K562 (cell line): Measurements from ENCODE around the gene TSPAN13. TPM values are rescaled to one million over a fixed set of nuclear protein-coding genes. Genes with fewer than 3 reads are reported as not detected.
A peak's percentile ranks its signal among the peaks of the same experiment; 100 is the strongest.

Experiments
- ARID1B ChIP-seq: fragments of 450-650 bp; IDR thresholded peaks from 2 replicates; pipeline ENCODE4 v1.6.1; 2016; ENCODE audit warnings: antibody characterized with exemption, mild to moderate bottlenecking, inconsistent platforms
- EP400 ChIP-seq: fragments of 450-650 bp; IDR thresholded peaks from 2 replicates; pipeline ENCODE4 v1.6.1; 2017; ENCODE audit warnings: antibody characterized with exemption, mild to moderate bottlenecking, moderate library complexity
- ETS2 ChIP-seq: IDR thresholded peaks from 2 replicates; pipeline ENCODE4 v1.6.1; 2016; ENCODE audit warnings: borderline replicate concordance, missing genetic modification characterization, mild to moderate bottlenecking, moderate library complexity, missing compliant biosample characterization; ENCODE audit not compliant: poor library complexity, severe bottlenecking
- FIP1L1 ChIP-seq: fragments of 200-400 bp; formaldehyde crosslinking; IDR thresholded peaks from 2 replicates; pipeline ENCODE4 v1.6.1; 2018; ENCODE audit warnings: mild to moderate bottlenecking, low read depth, low read length; ENCODE audit not compliant: poor library complexity, severe bottlenecking
- FOXK2 ChIP-seq, 2 experiments: fragments of 450-650 bp; IDR thresholded peaks in 1 of 2; conservative IDR thresholded peaks in 1 of 2; 2 replicates each; pipeline ENCODE4 v1.6.1; 2016; ENCODE audit warnings: low read depth in 2 of 2, mild to moderate bottlenecking in 1 of 2
- HDAC1 ChIP-seq, 2 experiments: fragments of 450-650 bp; IDR thresholded peaks; 2 replicates each; pipeline ENCODE4 v1.6.1; 2016 to 2017; ENCODE audit warnings: inconsistent platforms in 1 of 2, mild to moderate bottlenecking in 1 of 2, moderate library complexity in 1 of 2
- HNRNPK ChIP-seq: fragments of 200-400 bp; formaldehyde crosslinking; IDR thresholded peaks from one replicate; pipeline ENCODE4 v1.6.1; 2018; ENCODE audit warnings: mild to moderate bottlenecking, low read depth, low read length; ENCODE audit not compliant: poor library complexity, severe bottlenecking
- ILF3 ChIP-seq: fragments of 450-650 bp; IDR thresholded peaks from 2 replicates; pipeline ENCODE4 v1.6.1; 2018; ENCODE audit warnings: antibody characterized with exemption, mild to moderate bottlenecking, moderate library complexity, borderline replicate concordance
- KHSRP ChIP-seq: fragments of 450-650 bp; IDR thresholded peaks from 2 replicates; pipeline ENCODE4 v1.6.1; 2017
- MAFF ChIP-seq: IDR thresholded peaks from 2 replicates; pipeline ENCODE4 v1.6.1; 2012; ENCODE audit warnings: low read length, improper control_type of control experiment
- MYNN ChIP-seq, 2 experiments: sonication (generic); formaldehyde crosslinking in 1 of 2; IDR thresholded peaks; 2 replicates each; pipeline versions ENCODE4 v1.5.0 to v1.6.1; 2016 to 2020; ENCODE audit warnings: antibody characterized with exemption in 1 of 2, missing genetic modification reagents in 1 of 2
- NFE2 ChIP-seq: IDR thresholded peaks from 2 replicates; pipeline ENCODE4 v1.6.1; 2014; ENCODE audit warnings: antibody characterized with exemption, low read depth
- NFYB ChIP-seq: IDR thresholded peaks from 2 replicates; pipeline ENCODE4 v1.6.1; 2011; ENCODE audit warnings: mild to moderate bottlenecking, moderate library complexity; ENCODE audit not compliant: insufficient read length; ENCODE audit errors: extremely low read depth
- NR0B1 ChIP-seq: fragments of 450-650 bp; IDR thresholded peaks from one replicate; pipeline ENCODE4 v1.6.1; 2018; ENCODE audit warnings: mild to moderate bottlenecking, moderate library complexity; ENCODE audit not compliant: partially characterized antibody
- POLR2AphosphoS2 ChIP-seq: IDR thresholded peaks from 2 replicates; pipeline ENCODE4 v1.6.1; 2012; ENCODE audit warnings: low read length, improper control_type of control experiment
- PRPF4 ChIP-seq: fragments of 200-400 bp; formaldehyde crosslinking; IDR thresholded peaks from one replicate; pipeline ENCODE4 v1.6.1; 2017; ENCODE audit warnings: low read length, low read depth, mild to moderate bottlenecking; ENCODE audit not compliant: insufficient read depth, poor library complexity, severe bottlenecking
- SAP30 ChIP-seq: fragments of 200-600 bp; sonication (generic); IDR thresholded peaks from 2 replicates; pipeline ENCODE4 v1.6.1; 2012; ENCODE audit warnings: borderline replicate concordance, low read depth, mild to moderate bottlenecking, moderate library complexity, low read length, control low read depth, inconsistent platforms; ENCODE audit not compliant: insufficient read depth, poor library complexity, severe bottlenecking
- SETDB1 ChIP-seq: IDR thresholded peaks from one replicate; pipeline ENCODE4 v1.6.1; 2012; ENCODE audit warnings: low read length, control low read depth, inconsistent platforms
- SRSF7 ChIP-seq: fragments of 200-400 bp; formaldehyde crosslinking; optimal IDR thresholded peaks from 2 replicates; pipeline ENCODE3; 2017; ENCODE audit warnings: mild to moderate bottlenecking, low read depth, low read length
- TEAD1 ChIP-seq, 2 experiments: fragments of 450-650 bp in 1 of 2; sonication (generic) in 1 of 2; formaldehyde crosslinking; IDR thresholded peaks; 2 replicates each; pipeline versions ENCODE4 v1.4.0 to v1.8.0; 2020 to 2022; ENCODE audit warnings: mild to moderate bottlenecking in 2 of 2, missing genetic modification reagents in 1 of 2
- TEAD2 ChIP-seq: fragments of 450-650 bp; IDR thresholded peaks from 2 replicates; pipeline ENCODE4 v1.6.1; 2016; ENCODE audit warnings: missing genetic modification characterization, control low read depth, missing compliant biosample characterization
- ZNF121 ChIP-seq: sonication (generic); formaldehyde crosslinking; conservative IDR thresholded peaks from 2 replicates; pipeline ENCODE4 v1.8.0; 2022; ENCODE audit warnings: missing genetic modification reagents
- ZNF134 ChIP-seq: fragments of 250-450 bp; sonication (Bioruptor Pico); conservative IDR thresholded peaks from 2 replicates; pipeline ENCODE4 v1.4.0; 2020
- ZNF766 ChIP-seq: fragments of 200-800 bp; sonication (Bioruptor generic); conservative IDR thresholded peaks from 2 replicates; pipeline ENCODE4 v1.6.1; 2016; ENCODE audit warnings: missing genetic modification characterization, missing compliant biosample characterization
- polyA plus RNA-seq, 8 experiments: library from polyadenylated mRNA; depleted of rRNA in 4 of 8; stranded (reverse) in 5 of 8; unstranded in 3 of 8; fragments of >200 nt; fragmentation: Nextera tagmentation in 2 of 8; fragmentation: Illumina TruSeq in 1 of 8; extraction: Ambion mirVana in 2 of 8; extraction: Trizol in 1 of 8; gene quantifications; 2 replicates each; pipeline versions ENCODE4 v1.2.1 to v1.2.3, GENCODE V29; 2011 to 2014; ENCODE audit warnings: inconsistent platforms in 1 of 8, missing spikeins in 1 of 8
- total RNA-seq, 7 experiments: library from RNA; depleted of rRNA in 6 of 7; stranded (reverse); fragments of >200 nt in 6 of 7; fragmentation: Illumina TruSeq in 2 of 7; extraction: Trizol in 2 of 7; gene quantifications; 2 replicates each; pipeline versions ENCODE4 v1.2.1 to v1.2.3, GENCODE V29; 2011 to 2021; ENCODE audit warnings: low replicate concordance in 1 of 7
- TF ChIP-seq, protein P1 (sequence below): sonication (generic); formaldehyde crosslinking; IDR thresholded peaks from 2 replicates; pipeline ENCODE4 v1.9.0; 2022; ENCODE audit warnings: mild to moderate bottlenecking, missing genetic modification reagents
- TF ChIP-seq, protein P2 (sequence below): fragments of 200-800 bp; sonication (Bioruptor generic); IDR thresholded peaks from 2 replicates; pipeline ENCODE4 v1.6.1; 2017; ENCODE audit warnings: missing genetic modification characterization, missing compliant biosample characterization

Gene TSPAN13
- total and polyA plus RNA-seq, 9 of the 15 experiments (the other 6 are each of a cell fraction or from before 2014, with no cell fraction given) = 7.8 to 46.3 (median 20.0) TPM

DNA sequence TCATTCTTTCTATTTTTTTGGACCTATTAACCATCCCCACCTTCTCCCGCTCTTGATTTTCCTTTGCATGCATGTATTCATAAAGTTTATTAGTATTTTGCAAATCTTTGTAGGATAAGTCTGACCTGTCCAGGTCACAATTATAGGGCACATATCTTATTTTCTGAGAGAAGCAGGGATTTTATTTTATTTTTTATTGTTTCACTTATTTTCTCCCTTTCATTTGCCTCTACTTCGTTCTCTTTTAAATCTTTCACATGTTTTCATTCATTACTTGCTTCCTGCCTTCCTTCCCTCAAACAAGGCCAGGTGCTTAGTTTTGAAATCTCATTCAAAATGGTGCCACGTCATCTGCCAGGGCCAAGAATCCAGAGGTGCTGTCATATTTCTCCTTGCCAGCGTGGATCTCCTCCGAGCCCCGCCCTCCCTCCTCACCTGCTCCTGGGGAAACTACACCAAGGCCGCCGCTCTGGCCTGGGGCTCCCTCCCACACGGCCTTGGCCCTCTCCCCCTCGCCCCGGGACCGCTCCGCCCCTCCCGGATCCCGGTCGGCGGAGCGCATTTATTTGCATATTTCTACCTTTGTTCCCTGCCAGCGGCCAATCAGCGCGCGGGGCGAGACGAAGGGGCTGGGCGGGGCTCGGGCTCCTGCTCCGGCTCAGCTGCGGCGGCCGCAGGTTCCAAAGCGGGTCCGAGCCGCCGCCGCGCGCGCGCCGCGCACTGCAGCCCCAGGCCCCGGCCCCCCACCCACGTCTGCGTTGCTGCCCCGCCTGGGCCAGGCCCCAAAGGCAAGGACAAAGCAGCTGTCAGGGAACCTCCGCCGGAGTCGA is at the start of gene TSPAN13 (continued):
- TF ChIP-seq ZNF121 = no peak
- TF ChIP-seq MYNN (IDR thresholded peaks at IDR 0.05) = no peak
- TF ChIP-seq MYNN (CRISPR knock-in tag; IDR thresholded peaks at IDR 0.05) = no peak
- peak; percentile 86 for TF ChIP-seq NFYB
- TF ChIP-seq TEAD2 (tag) = no peak
- TF ChIP-seq HNRNPK = no peak
- no peak for TF ChIP-seq SRSF7
- TF ChIP-seq EP400 = peak; percentile 79
- no peak for TF ChIP-seq ZNF134 (CRISPR knock-in tag)
- no peak for TF ChIP-seq SAP30
- TF ChIP-seq NFE2 = peak; percentile 44
- TF ChIP-seq, protein P1, sequence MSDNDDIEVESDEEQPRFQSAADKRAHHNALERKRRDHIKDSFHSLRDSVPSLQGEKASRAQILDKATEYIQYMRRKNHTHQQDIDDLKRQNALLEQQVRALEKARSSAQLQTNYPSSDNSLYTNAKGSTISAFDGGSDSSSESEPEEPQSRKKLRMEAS (CRISPR knock-in tag) = no peak
- TF ChIP-seq FOXK2 (conservative IDR thresholded peaks at IDR 0.05 in 1 of 2, IDR thresholded peaks at IDR 0.05 in 1 of 2; ENCODE audit: low read depth in 2 of 2) = peak in 1 of 2 experiments; percentile 44; a peak in 2 of 4 replicates
- TF ChIP-seq, protein P2, sequence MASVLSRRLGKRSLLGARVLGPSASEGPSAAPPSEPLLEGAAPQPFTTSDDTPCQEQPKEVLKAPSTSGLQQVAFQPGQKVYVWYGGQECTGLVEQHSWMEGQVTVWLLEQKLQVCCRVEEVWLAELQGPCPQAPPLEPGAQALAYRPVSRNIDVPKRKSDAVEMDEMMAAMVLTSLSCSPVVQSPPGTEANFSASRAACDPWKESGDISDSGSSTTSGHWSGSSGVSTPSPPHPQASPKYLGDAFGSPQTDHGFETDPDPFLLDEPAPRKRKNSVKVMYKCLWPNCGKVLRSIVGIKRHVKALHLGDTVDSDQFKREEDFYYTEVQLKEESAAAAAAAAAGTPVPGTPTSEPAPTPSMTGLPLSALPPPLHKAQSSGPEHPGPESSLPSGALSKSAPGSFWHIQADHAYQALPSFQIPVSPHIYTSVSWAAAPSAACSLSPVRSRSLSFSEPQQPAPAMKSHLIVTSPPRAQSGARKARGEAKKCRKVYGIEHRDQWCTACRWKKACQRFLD (CRISPR knock-in tag) = no peak
- no peak for TF ChIP-seq FIP1L1
- TF ChIP-seq NR0B1 = no peak
- no peak for TF ChIP-seq PRPF4
- TF ChIP-seq ETS2 (tag) = no peak
- TF ChIP-seq MAFF = no peak
- TF ChIP-seq ZNF766 (CRISPR knock-in tag) = peak; percentile 50; the same call in 1 of the 2 replicates
- TF ChIP-seq ARID1B = peak; percentile 24; the same call in 1 of the 2 replicates
- TF ChIP-seq POLR2AphosphoS2 = no peak
- no peak for TF ChIP-seq TEAD1 (CRISPR knock-in tag; IDR thresholded peaks at IDR 0.05)
- TF ChIP-seq KHSRP = no peak
- TF ChIP-seq ILF3 = no peak
- TF ChIP-seq HDAC1 (IDR thresholded peaks at IDR 0.05) = peak in 1 of 2 experiments; percentile 44; a peak in 1 of 4 replicates
- no peak for TF ChIP-seq SETDB1
